Hepatocyte (in vitro differentiated cells): ENCODE measurements around the gene KIF26B. TPM values are rescaled to one million over a fixed set of nuclear protein-coding genes. Genes with fewer than 3 reads are reported as not detected.

ENCODE experiments used
- DNase-seq: peaks from one replicate; pipeline ENCODE4 v3.0.0-alpha.2; 2016; ENCODE audit warnings: low spot score
- H2AFZ ChIP-seq: fragments of 200-600 bp; sonication (generic); 2 replicates; pipeline ENCODE4 v1.6.0; 2016; ENCODE audit warnings: antibody characterized with exemption, mild to moderate bottlenecking
- H3K27ac ChIP-seq: fragments of 200-600 bp; sonication (generic); 2 replicates; pipeline ENCODE4 v1.5.1; 2016; ENCODE audit warnings: mild to moderate bottlenecking
- H3K27me3 ChIP-seq: fragments of 200-600 bp; sonication (generic); 2 replicates; pipeline ENCODE4 v1.6.1; 2016
- H3K36me3 ChIP-seq: fragments of 200-600 bp; sonication (generic); replicated peaks from 2 replicates; pipeline ENCODE4 v1.5.1; 2016; ENCODE audit warnings: low read depth; ENCODE audit not compliant: insufficient read depth
- H3K4me1 ChIP-seq: fragments of 200-600 bp; sonication (generic); 2 replicates; pipeline ENCODE4 v1.5.1; 2016; ENCODE audit warnings: mild to moderate bottlenecking, moderate library complexity; ENCODE audit not compliant: insufficient read depth
- H3K4me2 ChIP-seq: fragments of 200-600 bp; sonication (generic); 2 replicates; pipeline ENCODE4 v1.6.0; 2016
- H3K4me3 ChIP-seq: fragments of 200-600 bp; sonication (generic); 2 replicates; pipeline ENCODE4 v1.5.1; 2016; ENCODE audit warnings: mild to moderate bottlenecking
- H3K79me2 ChIP-seq: fragments of 200-600 bp; sonication (generic); 2 replicates; pipeline ENCODE4 v1.6.0; 2017; ENCODE audit warnings: mild to moderate bottlenecking
- H3K9me2 ChIP-seq: fragments of 200-600 bp; sonication (generic); replicated peaks from 2 replicates; pipeline ENCODE4 v1.6.0; 2017; ENCODE audit warnings: mild to moderate bottlenecking; ENCODE audit not compliant: insufficient read depth
- H3K9me3 ChIP-seq: fragments of 200-600 bp; sonication (generic); 2 replicates; pipeline ENCODE4 v1.5.1; 2016; ENCODE audit warnings: low read depth, mild to moderate bottlenecking
- H4K20me1 ChIP-seq: fragments of 200-600 bp; sonication (generic); 2 replicates; pipeline ENCODE4 v1.6.0; 2016; ENCODE audit warnings: mild to moderate bottlenecking; ENCODE audit not compliant: insufficient read depth, poor library complexity, severe bottlenecking
- CTCF ChIP-seq: fragments of 200-600 bp; sonication (generic); IDR thresholded peaks from 2 replicates; pipeline ENCODE4 v1.5.1; 2016; ENCODE audit warnings: antibody characterized with exemption, mild to moderate bottlenecking; ENCODE audit not compliant: poor library complexity
- EZH2 ChIP-seq: fragments of 200-600 bp; sonication (generic); IDR thresholded peaks from 2 replicates; pipeline ENCODE4 v1.6.1; 2016; ENCODE audit warnings: antibody characterized with exemption, mild to moderate bottlenecking, borderline replicate concordance
- EZH2phosphoT487 ChIP-seq: fragments of 200-600 bp; sonication (generic); IDR thresholded peaks from one replicate; pipeline ENCODE4 v1.6.1; 2018; ENCODE audit warnings: antibody characterized with exemption, mild to moderate bottlenecking, low read depth, moderate library complexity; ENCODE audit not compliant: unreplicated experiment, severe bottlenecking
- WGBS: methylation state at CpG from one replicate; pipeline ENCODE4 v1.1.6; 2016; ENCODE audit warnings: low lambda C conversion rate; ENCODE audit errors: missing lambda C conversion rate; 5-methylcytosine and 5-hydroxymethylcytosine counted together
- polyA plus RNA-seq: library from polyadenylated mRNA; unstranded; fragments of >200 nt; fragmentation: Nextera tagmentation; extraction: Ambion mirVana; gene quantifications from 2 replicates; pipeline ENCODE4 v1.2.1, GENCODE V29; 2016
- small RNA-seq: library from RNA; depleted of rRNA; stranded (forward); fragments of <200 nt; gene quantifications from one replicate; pipeline ENCODE3, GENCODE V24; 2014
- total RNA-seq: library from RNA; depleted of rRNA; stranded (reverse); fragments of >200 nt; gene quantifications from 2 replicates; pipeline ENCODE4 v1.2.3, GENCODE V29; 2014

The KIF26B gene
- total and polyA plus RNA-seq, 2 experiments from 2014 or later, result 12.7 to 21.6 TPM

GRCh38 chr1:245753807-245754206 lies 599.0 kb downstream of the KIF26B start:
- H3K36me3 ChIP-seq, result no peaks in the 10 kb centered on the region
- no peaks in the 10 kb centered on the region for H4K20me1 ChIP-seq
- H3K4me2 ChIP-seq, result no peak overlapping the region
- no peaks in the 10 kb centered on the region for H3K79me2 ChIP-seq
- no peak overlapping the region for H3K27ac ChIP-seq
- no peaks in the 10 kb centered on the region for H3K9me2 ChIP-seq
- DNase-seq, result no peak
- H2AFZ ChIP-seq, result no peak overlapping the region
- TF ChIP-seq EZH2phosphoT487 (no peak), EZH2 (no peak), CTCF (no peak)
- H3K4me1 ChIP-seq, result peaks cover 13% of the 10 kb centered on the region
- H3K9me3 ChIP-seq, result no peaks in the 10 kb centered on the region
- H3K4me3 ChIP-seq, result no peak overlapping the region
- no peaks in the 10 kb centered on the region for H3K27me3 ChIP-seq
- 81% methylated on average over 2 of the region's 2 CpGs for WGBS

GRCh38 chr1:245754463-245754961 lies 599.7 kb downstream of the KIF26B start:
- no peak overlapping the region for H3K27ac ChIP-seq
- DNase-seq, result no peak
- H3K79me2 ChIP-seq, result no peaks in the 10 kb centered on the region
- TF ChIP-seq CTCF, result no peak
- TF ChIP-seq EZH2, result no peak
- TF ChIP-seq EZH2phosphoT487, result no peak
- H3K27me3 ChIP-seq, result no peaks in the 10 kb centered on the region
- H4K20me1 ChIP-seq, result no peaks in the 10 kb centered on the region
- H3K4me2 ChIP-seq, result no peak overlapping the region
- H3K4me3 ChIP-seq, result no peak overlapping the region
- WGBS, result 84% methylated on average over 3 of the region's 3 CpGs
- no peaks in the 10 kb centered on the region for H3K9me3 ChIP-seq
- no peak overlapping the region for H2AFZ ChIP-seq
- no peaks in the 10 kb centered on the region for H3K9me2 ChIP-seq
- peaks cover 13% of the 10 kb centered on the region for H3K4me1 ChIP-seq
- no peaks in the 10 kb centered on the region for H3K36me3 ChIP-seq

Small RNA genes within 50 kb of the gene (small RNA-seq; reads per million reads assigned to genes)
- gene DNAJC19P8 (not detected), gene RNU1-132P (not detected)
